HPDE6-E6E7 (cell line): Measurements from ENCODE around the gene GALNS.
A peak's percentile ranks its signal among the peaks of the same experiment; 100 is the strongest.

ENCODE experiments used
- DNase-seq: peaks from one replicate; pipeline ENCODE4 v3.0.0; 2011; ENCODE audit warnings: missing footprints; ENCODE audit errors: extremely low spot score

The GALNS gene

GRCh38 chr16:88816736-88817535 is 39.8 kb downstream of the GALNS start:
- DNase-seq, result no peak

- DNase-seq, result no peak
Measured at GRCh38 chr16:88815901-88816589, 40.7 kb downstream of the GALNS start.

GRCh38 chr16:88815227-88815626 is 41.5 kb downstream of the GALNS start:
- no peak for DNase-seq

- DNase-seq, result no peak
Measured at GRCh38 chr16:88814144-88814502, 42.6 kb downstream of the GALNS start.

- no peak for DNase-seq
Measured at GRCh38 chr16:88813269-88814143, 43.2 kb downstream of the GALNS start.

GRCh38 chr16:88812513-88813268 is 44.1 kb downstream of the GALNS start:
- DNase-seq, result no peak

- peak; percentile 90 for DNase-seq
Measured at GRCh38 chr16:88811769-88812512, 44.8 kb downstream of the GALNS start, which contains the start of gene APRT. Gene APRT (minus strand): TSS chr16:88811928. CDS start chr16:88811899, 29 bp downstream.

GRCh38 chr16:88810912-88811768 is 45.6 kb downstream of the GALNS start:
- peak; percentile 65 for DNase-seq

- DNase-seq, result no peak
Measured at GRCh38 chr16:88810166-88810911, 46.4 kb downstream of the GALNS start.

- DNase-seq, result no peak
Measured at GRCh38 chr16:88809676-88810165, 47.0 kb downstream of the GALNS start.

- no peak for DNase-seq
Measured at GRCh38 chr16:88809068-88809675, 47.6 kb downstream of the GALNS start.

GRCh38 chr16:88807626-88808453 is 48.9 kb downstream of the GALNS start:
- DNase-seq, result no peak

- no peak for DNase-seq
Measured at GRCh38 chr16:88807142-88807625, 49.6 kb downstream of the GALNS start.

GRCh38 chr16:88806491-88807111 is 50.1 kb downstream of the GALNS start:
- no peak for DNase-seq

GRCh38 chr16:88805887-88806393 is 50.8 kb downstream of the GALNS start:
- no peak for DNase-seq

GRCh38 chr16:88805340-88805715 is 51.4 kb downstream of the GALNS start:
- DNase-seq, result no peak
